GM18873 (cell line): ENCODE data around the gene MACROD1.

Experiments used
- ATAC-seq: cut with Tn5 transposase; IDR thresholded peaks from one replicate; pipeline ENCODE4 v1.9.1; 2021; ENCODE audit warnings: mild to moderate bottlenecking, moderate library complexity, moderate number of reproducible peaks; ENCODE audit not compliant: unreplicated experiment, low FRiP score

The MACROD1 gene

GRCh38 chr11:64117763-64118459 is 48.0 kb downstream of the MACROD1 start:
- ATAC-seq, result no peak

- ATAC-seq, result no peak
Measured at GRCh38 chr11:64115531-64116522, 50.1 kb downstream of the MACROD1 start.

GRCh38 chr11:64114231-64114630 is 51.7 kb downstream of the MACROD1 start:
- ATAC-seq, result no peak

GRCh38 chr11:64113462-64113780 is 52.5 kb downstream of the MACROD1 start:
- ATAC-seq, result no peak

- no peak for ATAC-seq
Measured at GRCh38 chr11:64112771-64113461, 53.0 kb downstream of the MACROD1 start.

GRCh38 chr11:64110465-64111375 is 55.2 kb downstream of the MACROD1 start:
- ATAC-seq, result no peak

- no peak for ATAC-seq
Measured at GRCh38 chr11:64109332-64109731, 56.6 kb downstream of the MACROD1 start.

- ATAC-seq, result no peak
Measured at GRCh38 chr11:64107303-64107702, 58.6 kb downstream of the MACROD1 start.

GRCh38 chr11:64104632-64105031 is 61.3 kb downstream of the MACROD1 start:
- no peak for ATAC-seq

GRCh38 chr11:64103277-64103985 is 62.5 kb downstream of the MACROD1 start:
- ATAC-seq, result no peak

- no peak for ATAC-seq
Measured at GRCh38 chr11:64102005-64102738, 63.7 kb downstream of the MACROD1 start.

GRCh38 chr11:64101461-64101860 is 64.5 kb downstream of the MACROD1 start:
- ATAC-seq, result no peak

GRCh38 chr11:64100782-64101353 is 65.0 kb downstream of the MACROD1 start:
- no peak for ATAC-seq

- no peak for ATAC-seq
Measured at GRCh38 chr11:64100360-64100759, 65.6 kb downstream of the MACROD1 start.

GRCh38 chr11:64099436-64099835 is 66.5 kb downstream of the MACROD1 start:
- no peak for ATAC-seq

GRCh38 chr11:64098318-64098831 is 67.5 kb downstream of the MACROD1 start:
- no peak for ATAC-seq

GRCh38 chr11:64097468-64098317 is 68.2 kb downstream of the MACROD1 start:
- no peak for ATAC-seq
